H1 (cell line): ENCODE data around the gene CEP192. TPM values are rescaled to one million over a fixed set of nuclear protein-coding genes. Genes with fewer than 3 reads are reported as not detected.

Source experiments
- BCL11A ChIP-seq, 2 experiments: IDR thresholded peaks; one replicate each; pipeline ENCODE4 v1.6.1; 2011; ENCODE audit warnings: low read depth in 2 of 2, low read length in 2 of 2, mild to moderate bottlenecking in 2 of 2
- CREB1 ChIP-seq: IDR thresholded peaks from 2 replicates; pipeline ENCODE4 v1.6.1; 2012; ENCODE audit warnings: inconsistent platforms
- EGR1 ChIP-seq: IDR thresholded peaks from 2 replicates; pipeline ENCODE4 v1.6.1; 2011; ENCODE audit warnings: low read depth, low read length, borderline replicate concordance
- JUN ChIP-seq: IDR thresholded peaks from 2 replicates; pipeline ENCODE4 v1.6.1; 2011; ENCODE audit warnings: low read depth, mild to moderate bottlenecking, improper control_type of control experiment, low read length
- RBBP5 ChIP-seq: IDR thresholded peaks from 2 replicates; pipeline ENCODE4 v1.7.1; 2012; ENCODE audit warnings: low read depth, mild to moderate bottlenecking, inconsistent platforms, low read length, moderate library complexity, borderline replicate concordance
- SAP30 ChIP-seq: fragments of 300-600 bp; sonication (generic); IDR thresholded peaks from 2 replicates; pipeline ENCODE4 v1.7.1; 2012; ENCODE audit warnings: low read length, moderate library complexity, mild to moderate bottlenecking, inconsistent platforms; ENCODE audit not compliant: insufficient read depth, insufficient replicate concordance
- polyA plus RNA-seq, 7 experiments: library from polyadenylated mRNA; depleted of rRNA in 3 of 7; stranded (reverse) in 5 of 7; unstranded in 2 of 7; fragments of >200 nt in 5 of 7; fragments of 200-250 nt in 2 of 7; gene quantifications; 1 replicate in 5 of 7; 2 replicates in 1 of 7; 4 replicates in 1 of 7; pipeline versions ENCODE4 v1.2.1 to v1.2.3, GENCODE V29; 2011 to 2013; ENCODE audit warnings: missing spikeins in 2 of 7, mixed read lengths in 2 of 7
- total RNA-seq: library from RNA; stranded (reverse); fragmentation: NEBNext Ultra II Directional; extraction: Animal tissue kit (Norgen Biotek cat#: 25700); gene quantifications from 2 replicates; pipeline ENCODE4 v1.2.1, GENCODE V29; 2021
- TF ChIP-seq, protein P1 (sequence below): IDR thresholded peaks from 2 replicates; pipeline ENCODE4 v1.6.1; 2012; ENCODE audit warnings: inconsistent platforms

The CEP192 gene
- total and polyA plus RNA-seq, 2 of the 8 experiments (the other 6 are each of a cell fraction or from before 2014, with no cell fraction given): 13.4 to 23.1 TPM

DNA sequence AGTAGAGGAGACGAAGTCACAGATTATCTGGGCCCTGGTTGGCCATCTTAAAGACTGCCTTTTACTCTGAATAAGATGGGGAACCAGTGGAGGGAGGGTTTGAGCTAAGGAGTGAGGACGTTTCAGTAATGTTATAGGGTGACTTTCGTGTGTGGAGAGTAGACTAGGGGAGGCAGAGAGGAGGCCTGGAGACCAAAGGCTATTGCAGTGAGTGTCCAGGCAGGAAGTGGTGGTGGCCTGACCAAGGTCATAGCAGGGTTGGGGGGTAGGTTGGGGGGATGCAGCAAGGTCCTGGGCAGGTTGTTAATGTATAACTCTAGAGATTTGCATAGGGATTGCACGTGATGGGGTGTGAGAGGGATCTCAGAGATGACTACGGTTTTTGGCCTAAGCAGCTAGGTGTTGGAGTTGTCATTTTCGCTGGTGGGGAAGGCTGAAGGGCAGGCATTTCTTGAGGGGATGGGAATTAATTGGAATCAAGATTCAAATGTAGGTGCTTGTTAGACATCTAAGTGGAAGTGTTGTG lies 4.9 kb downstream of the CEP192 start (continued):
- TF ChIP-seq, protein P1, sequence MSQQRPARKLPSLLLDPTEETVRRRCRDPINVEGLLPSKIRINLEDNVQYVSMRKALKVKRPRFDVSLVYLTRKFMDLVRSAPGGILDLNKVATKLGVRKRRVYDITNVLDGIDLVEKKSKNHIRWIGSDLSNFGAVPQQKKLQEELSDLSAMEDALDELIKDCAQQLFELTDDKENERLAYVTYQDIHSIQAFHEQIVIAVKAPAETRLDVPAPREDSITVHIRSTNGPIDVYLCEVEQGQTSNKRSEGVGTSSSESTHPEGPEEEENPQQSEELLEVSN: no peak
- TF ChIP-seq RBBP5 (no peak), CREB1 (no peak), BCL11A (IDR thresholded peaks at IDR 0.05; ENCODE audit: low read depth in 2 of 2, low read length in 2 of 2) (no peak), SAP30 (no peak), JUN (no peak), EGR1 (no peak)
